ENCODE measurements around the gene GRB2. TPM values are rescaled to one million over a fixed set of nuclear protein-coding genes. Genes with fewer than 3 reads are reported as not detected.
"Not testable (repeated sequence)": the region's sequence is repeated elsewhere in the genome, so short reads cannot be mapped to it uniquely, and the experiment has no call there.

GRB2 gene
- total RNA-seq, 1 donor from 2014 or later, result 74.6 TPM

- Histone ChIP-seq H3K27ac (ENCODE audit: low read depth, low read length) (no peak overlapping the region), H3K27me3 (ENCODE audit: control insufficient read depth in 3 of 3, insufficient read depth in 3 of 3, low read length in 3 of 3) (no peaks in the 10 kb centered on the region), H3K9ac (ENCODE audit: low read depth in 1 of 3, low read length in 3 of 3) (no peak overlapping the region), H3K4me1 (ENCODE audit: control insufficient read depth in 3 of 3, insufficient read depth in 3 of 3, low read length in 3 of 3) (peaks cover 0 to 10% (median 9%) of the 10 kb centered on the region in 3 donors), H3K36me3 (ENCODE audit: control insufficient read depth in 3 of 3, insufficient read depth in 3 of 3, low read length in 3 of 3) (no peaks in the 10 kb centered on the region), H3K9me3 (ENCODE audit: control insufficient read depth in 3 of 3, low read length in 3 of 3) (no peaks in the 10 kb centered on the region), H3K4me3 (ENCODE audit: low read length in 3 of 3) (no peak overlapping the region)
Measured at GRCh38 chr17:75439287-75439686, 33.8 kb upstream of the GRB2 start.

GRCh38 chr17:75437404-75437803 lies 31.9 kb upstream of the GRB2 start:
- not testable (repeated sequence) for H3K4me1 ChIP-seq (ENCODE audit: control insufficient read depth in 3 of 3, insufficient read depth in 3 of 3, low read length in 3 of 3); H3K36me3 ChIP-seq (ENCODE audit: control insufficient read depth in 3 of 3, insufficient read depth in 3 of 3, low read length in 3 of 3); H3K27ac ChIP-seq (ENCODE audit: low read depth, low read length); H3K9me3 ChIP-seq (ENCODE audit: control insufficient read depth in 3 of 3, low read length in 3 of 3); H3K9ac ChIP-seq (ENCODE audit: low read depth in 1 of 3, low read length in 3 of 3); H3K27me3 ChIP-seq (ENCODE audit: control insufficient read depth in 3 of 3, insufficient read depth in 3 of 3, low read length in 3 of 3); H3K4me3 ChIP-seq (ENCODE audit: low read length in 3 of 3)

GRCh38 chr17:75434433-75434832 lies 29.0 kb upstream of the GRB2 start:
- not testable (repeated sequence) for H3K9ac ChIP-seq (ENCODE audit: low read depth in 1 of 3, low read length in 3 of 3); H3K27me3 ChIP-seq (ENCODE audit: control insufficient read depth in 3 of 3, insufficient read depth in 3 of 3, low read length in 3 of 3); H3K9me3 ChIP-seq (ENCODE audit: control insufficient read depth in 3 of 3, low read length in 3 of 3); H3K27ac ChIP-seq (ENCODE audit: low read depth, low read length); H3K4me3 ChIP-seq (ENCODE audit: low read length in 3 of 3); H3K36me3 ChIP-seq (ENCODE audit: control insufficient read depth in 3 of 3, insufficient read depth in 3 of 3, low read length in 3 of 3)
- peaks cover 8 to 12% (median 9%) of the 10 kb centered on the region in 3 donors for H3K4me1 ChIP-seq (ENCODE audit: control insufficient read depth in 3 of 3, insufficient read depth in 3 of 3, low read length in 3 of 3)

GRCh38 chr17:75433218-75433783 lies 27.8 kb upstream of the GRB2 start:
- no peak overlapping the region for H3K27ac ChIP-seq (ENCODE audit: low read depth, low read length)
- no peaks in the 10 kb centered on the region for H3K27me3 ChIP-seq (ENCODE audit: control insufficient read depth in 3 of 3, insufficient read depth in 3 of 3, low read length in 3 of 3)
- H3K9me3 ChIP-seq (ENCODE audit: control insufficient read depth in 3 of 3, low read length in 3 of 3), result no peaks in the 10 kb centered on the region
- H3K9ac ChIP-seq (ENCODE audit: low read depth in 1 of 3, low read length in 3 of 3), result no peak overlapping the region
- no peaks in the 10 kb centered on the region for H3K36me3 ChIP-seq (ENCODE audit: control insufficient read depth in 3 of 3, insufficient read depth in 3 of 3, low read length in 3 of 3)
- no peak overlapping the region for H3K4me3 ChIP-seq (ENCODE audit: low read length in 3 of 3)
- peaks cover 11 to 23% (median 17%) of the 10 kb centered on the region in 3 donors for H3K4me1 ChIP-seq (ENCODE audit: control insufficient read depth in 3 of 3, insufficient read depth in 3 of 3, low read length in 3 of 3)

- H3K27ac ChIP-seq (ENCODE audit: low read depth, low read length), result peak overlapping the region; percentile 71
Measured at GRCh38 chr17:75430159-75430974, 24.9 kb upstream of the GRB2 start.

GRCh38 chr17:75428543-75429469 lies 23.3 kb upstream of the GRB2 start:
- no peaks in the 10 kb centered on the region for H3K36me3 ChIP-seq (ENCODE audit: control insufficient read depth in 3 of 3, insufficient read depth in 3 of 3, low read length in 3 of 3)
- no peak overlapping the region for H3K4me3 ChIP-seq (ENCODE audit: low read length in 3 of 3)
- peaks cover 14 to 27% (median 25%) of the 10 kb centered on the region in 3 donors for H3K4me1 ChIP-seq (ENCODE audit: control insufficient read depth in 3 of 3, insufficient read depth in 3 of 3, low read length in 3 of 3)
- peak overlapping the region in 2 of 3 donors; percentile 19 to 43 for H3K9ac ChIP-seq (ENCODE audit: low read depth in 1 of 3, low read length in 3 of 3)
- no peaks in the 10 kb centered on the region for H3K9me3 ChIP-seq (ENCODE audit: control insufficient read depth in 3 of 3, low read length in 3 of 3)
- no peaks in the 10 kb centered on the region for H3K27me3 ChIP-seq (ENCODE audit: control insufficient read depth in 3 of 3, insufficient read depth in 3 of 3, low read length in 3 of 3)
- peak overlapping the region; percentile 69 for H3K27ac ChIP-seq (ENCODE audit: low read depth, low read length)

More at GRCh38 chr17:75430159-75430974, 24.9 kb upstream of the GRB2 start:
- H3K27me3 ChIP-seq (ENCODE audit: control insufficient read depth in 3 of 3, insufficient read depth in 3 of 3, low read length in 3 of 3), result no peaks in the 10 kb centered on the region
- no peaks in the 10 kb centered on the region for H3K9me3 ChIP-seq (ENCODE audit: control insufficient read depth in 3 of 3, low read length in 3 of 3)
- H3K4me3 ChIP-seq (ENCODE audit: low read length in 3 of 3), result peak overlapping the region in 1 of 3 donors; percentile 21
- H3K4me1 ChIP-seq (ENCODE audit: control insufficient read depth in 3 of 3, insufficient read depth in 3 of 3, low read length in 3 of 3), result peaks cover 14 to 27% (median 25%) of the 10 kb centered on the region in 3 donors
- H3K36me3 ChIP-seq (ENCODE audit: control insufficient read depth in 3 of 3, insufficient read depth in 3 of 3, low read length in 3 of 3), result no peaks in the 10 kb centered on the region
- H3K9ac ChIP-seq (ENCODE audit: low read depth in 1 of 3, low read length in 3 of 3), result peak overlapping the region; percentile 46 to 72 (median 47)

- H3K4me3 ChIP-seq (ENCODE audit: low read length in 3 of 3), result no peak overlapping the region
- no peak overlapping the region for H3K9ac ChIP-seq (ENCODE audit: low read depth in 1 of 3, low read length in 3 of 3)
- no peaks in the 10 kb centered on the region for H3K4me1 ChIP-seq (ENCODE audit: control insufficient read depth in 3 of 3, insufficient read depth in 3 of 3, low read length in 3 of 3)
- H3K27me3 ChIP-seq (ENCODE audit: control insufficient read depth in 3 of 3, insufficient read depth in 3 of 3, low read length in 3 of 3), result peaks cover 0 to 4% (median 0%) of the 10 kb centered on the region in 3 donors
- no peaks in the 10 kb centered on the region for H3K36me3 ChIP-seq (ENCODE audit: control insufficient read depth in 3 of 3, insufficient read depth in 3 of 3, low read length in 3 of 3)
- H3K27ac ChIP-seq (ENCODE audit: low read depth, low read length), result no peak overlapping the region
- H3K9me3 ChIP-seq (ENCODE audit: control insufficient read depth in 3 of 3, low read length in 3 of 3), result no peaks in the 10 kb centered on the region
Measured at GRCh38 chr17:75418531-75418930, 13.1 kb upstream of the GRB2 start.

GRCh38 chr17:75417054-75417580 lies 11.6 kb upstream of the GRB2 start:
- Histone ChIP-seq H3K9me3 (ENCODE audit: control insufficient read depth in 3 of 3, low read length in 3 of 3) (no peaks in the 10 kb centered on the region), H3K4me1 (ENCODE audit: control insufficient read depth in 3 of 3, insufficient read depth in 3 of 3, low read length in 3 of 3) (no peaks in the 10 kb centered on the region), H3K9ac (ENCODE audit: low read depth in 1 of 3, low read length in 3 of 3) (no peak overlapping the region), H3K36me3 (ENCODE audit: control insufficient read depth in 3 of 3, insufficient read depth in 3 of 3, low read length in 3 of 3) (no peaks in the 10 kb centered on the region), H3K4me3 (ENCODE audit: low read length in 3 of 3) (no peak overlapping the region), H3K27ac (ENCODE audit: low read depth, low read length) (no peak overlapping the region), H3K27me3 (ENCODE audit: control insufficient read depth in 3 of 3, insufficient read depth in 3 of 3, low read length in 3 of 3) (peaks cover 0 to 4% (median 0%) of the 10 kb centered on the region in 3 donors)

GRCh38 chr17:75416006-75416405 lies 10.5 kb upstream of the GRB2 start:
- Histone ChIP-seq H3K9me3 (ENCODE audit: control insufficient read depth in 3 of 3, low read length in 3 of 3) (no peaks in the 10 kb centered on the region), H3K4me1 (ENCODE audit: control insufficient read depth in 3 of 3, insufficient read depth in 3 of 3, low read length in 3 of 3) (no peaks in the 10 kb centered on the region), H3K36me3 (ENCODE audit: control insufficient read depth in 3 of 3, insufficient read depth in 3 of 3, low read length in 3 of 3) (no peaks in the 10 kb centered on the region), H3K27ac (ENCODE audit: low read depth, low read length) (no peak overlapping the region), H3K27me3 (ENCODE audit: control insufficient read depth in 3 of 3, insufficient read depth in 3 of 3, low read length in 3 of 3) (peaks cover 0 to 4% (median 0%) of the 10 kb centered on the region in 3 donors), H3K9ac (ENCODE audit: low read depth in 1 of 3, low read length in 3 of 3) (no peak overlapping the region), H3K4me3 (ENCODE audit: low read length in 3 of 3) (no peak overlapping the region)
